OCI-LY7 (cell line): ENCODE measurements around the gene THUMPD2. TPM values are rescaled to one million over a fixed set of nuclear protein-coding genes. Genes with fewer than 3 reads are reported as not detected.
A peak's percentile ranks its signal among the peaks of the same experiment; 100 is the strongest.

Source experiments
- BruUV-seq: library from RNA; stranded (reverse); fragments of 400-500 nt; replicated peaks from 2 replicates; lab custom pipeline; 2021; lab: Mats Ljungman, UMichigan
- CTCF ChIA-PET: fragments of 300-600 bp; sonication (Branson Sonifier 250); formaldehyde crosslinking; loops from one replicate; lab custom pipeline; 2022; ENCODE audit warnings: antibody characterized with exemption; ENCODE audit not compliant: unreplicated experiment; lab: Charles Lee
- POLR2A ChIA-PET: fragments of 300-600 bp; sonication (Branson Sonifier 250); formaldehyde crosslinking; loops from one replicate; lab custom pipeline; 2022; ENCODE audit warnings: antibody characterized with exemption; lab: Charles Lee
- DNase-seq: peaks from one replicate; pipeline ENCODE4 v3.0.0-alpha.2; 2015; ENCODE audit warnings: low spot score
- H2AFZ ChIP-seq: fragments of 200-600 bp; sonication (generic), shearing (Covaris generic); 2 replicates; pipeline ENCODE4 v1.6.1; 2014; ENCODE audit warnings: mild to moderate bottlenecking, antibody characterized with exemption, low read length, moderate library complexity
- H3K27ac ChIP-seq: fragments of 200-600 bp; sonication (generic); 2 replicates; pipeline ENCODE4 v1.5.1; 2014; ENCODE audit warnings: mixed run types, low read depth, mild to moderate bottlenecking, moderate library complexity, low read length, inconsistent platforms; ENCODE audit not compliant: poor library complexity, severe bottlenecking
- H3K36me3 ChIP-seq: fragments of 200-600 bp; sonication (generic); 2 replicates; pipeline ENCODE4 v1.6.1; 2014; ENCODE audit warnings: mild to moderate bottlenecking, antibody characterized with exemption, low read length, moderate library complexity, mixed read lengths; ENCODE audit not compliant: insufficient read depth
- H3K4me1 ChIP-seq: fragments of 200-600 bp; sonication (generic); 2 replicates; pipeline ENCODE4 v1.5.1; 2014; ENCODE audit warnings: mild to moderate bottlenecking, low read length; ENCODE audit not compliant: insufficient read depth, poor library complexity, severe bottlenecking
- H3K4me2 ChIP-seq: fragments of 200-600 bp; sonication (generic); 2 replicates; pipeline ENCODE4 v1.6.1; 2014; ENCODE audit warnings: mild to moderate bottlenecking, low read length
- H3K4me3 ChIP-seq: fragments of 200-600 bp; sonication (generic); 2 replicates; pipeline ENCODE4 v1.5.1; 2014; ENCODE audit warnings: mild to moderate bottlenecking, low read depth, low read length; ENCODE audit not compliant: poor library complexity, severe bottlenecking
- H3K79me2 ChIP-seq: fragments of 200-600 bp; sonication (generic); 2 replicates; pipeline ENCODE4 v1.6.1; 2016; ENCODE audit warnings: low read depth, mild to moderate bottlenecking, low read length, moderate library complexity, mixed read lengths; ENCODE audit not compliant: insufficient read depth
- H3K9me2 ChIP-seq: fragments of 200-600 bp; sonication (generic); 2 replicates; pipeline ENCODE4 v1.6.1; 2016; ENCODE audit warnings: mild to moderate bottlenecking, low read length, mixed read lengths; ENCODE audit not compliant: insufficient read depth
- H3K9me3 ChIP-seq: fragments of 200-600 bp; sonication (generic); 2 replicates; pipeline ENCODE4 v1.6.1; 2014; ENCODE audit warnings: mild to moderate bottlenecking, mixed run types, low read length, mixed read lengths
- H4K20me1 ChIP-seq: fragments of 200-600 bp; sonication (generic); 2 replicates; pipeline ENCODE4 v1.6.1; 2014; ENCODE audit warnings: mild to moderate bottlenecking, antibody characterized with exemption, low read length, moderate library complexity, mixed read lengths; ENCODE audit not compliant: insufficient read depth
- EZH2phosphoT487 ChIP-seq: fragments of 200-600 bp; sonication (generic); IDR thresholded peaks from 2 replicates; pipeline ENCODE4 v1.6.1; 2018; ENCODE audit warnings: low read depth, borderline replicate concordance, mild to moderate bottlenecking, mixed run types, antibody characterized with exemption, low read length, moderate library complexity, mixed read lengths
- intact Hi-C: fragments of 100-400 bp; cut with micrococcal nuclease; formaldehyde crosslinking; loops from one replicate; pipeline ENCODE4 v1.10.0; 2022; ENCODE audit not compliant: unreplicated experiment
- total RNA-seq, 2 experiments: library from RNA; depleted of rRNA in 1 of 2; stranded (reverse); fragments of >200 nt in 1 of 2; shearing (Covaris generic) in 1 of 2; gene quantifications; 2 replicates each; pipeline ENCODE4 v1.2.3, GENCODE V29; 2014 to 2022
- TF ChIP-seq, protein P1 (sequence below): fragments of 200-600 bp; sonication (generic); conservative IDR thresholded peaks from 2 replicates; pipeline ENCODE4 v1.5.1; 2014; ENCODE audit warnings: mild to moderate bottlenecking, antibody characterized with exemption, low read length, moderate library complexity, mixed read lengths

THUMPD2 gene
- total RNA-seq, 2 experiments from 2014 or later = 18.3 to 24.6 TPM

- Histone ChIP-seq H3K9me2 (no peaks in the 10 kb centered on the region), H3K36me3 (no peaks in the 10 kb centered on the region), H3K4me1 (no peaks in the 10 kb centered on the region), H3K27ac (no peak overlapping the region), H3K79me2 (no peaks in the 10 kb centered on the region), H3K4me3 (no peak overlapping the region), H3K4me2 (no peak overlapping the region), H4K20me1 (no peaks in the 10 kb centered on the region), H2AFZ (no peak overlapping the region), H3K9me3 (peaks cover 9% of the 10 kb centered on the region; the same call in 1 of the 2 replicates)
- ChIA-PET POLR2A (interaction anchor here (1.0 to 1.6 kb wide), 2 partner anchors 9 to 184 kb away, joined by 3 to 4 read pairs; no protein-coding TSS in a partner anchor), CTCF (interaction anchor here (0.6 kb wide), 1 partner anchor 472 kb away, joined by 3 read pairs; no protein-coding TSS in a partner anchor)
- DNase-seq = peak; percentile 6
- intact Hi-C loops = no loop called here
- no TSS peak for BruUV-seq
- no peak for TF ChIP-seq EZH2phosphoT487
- TF ChIP-seq, protein P1, sequence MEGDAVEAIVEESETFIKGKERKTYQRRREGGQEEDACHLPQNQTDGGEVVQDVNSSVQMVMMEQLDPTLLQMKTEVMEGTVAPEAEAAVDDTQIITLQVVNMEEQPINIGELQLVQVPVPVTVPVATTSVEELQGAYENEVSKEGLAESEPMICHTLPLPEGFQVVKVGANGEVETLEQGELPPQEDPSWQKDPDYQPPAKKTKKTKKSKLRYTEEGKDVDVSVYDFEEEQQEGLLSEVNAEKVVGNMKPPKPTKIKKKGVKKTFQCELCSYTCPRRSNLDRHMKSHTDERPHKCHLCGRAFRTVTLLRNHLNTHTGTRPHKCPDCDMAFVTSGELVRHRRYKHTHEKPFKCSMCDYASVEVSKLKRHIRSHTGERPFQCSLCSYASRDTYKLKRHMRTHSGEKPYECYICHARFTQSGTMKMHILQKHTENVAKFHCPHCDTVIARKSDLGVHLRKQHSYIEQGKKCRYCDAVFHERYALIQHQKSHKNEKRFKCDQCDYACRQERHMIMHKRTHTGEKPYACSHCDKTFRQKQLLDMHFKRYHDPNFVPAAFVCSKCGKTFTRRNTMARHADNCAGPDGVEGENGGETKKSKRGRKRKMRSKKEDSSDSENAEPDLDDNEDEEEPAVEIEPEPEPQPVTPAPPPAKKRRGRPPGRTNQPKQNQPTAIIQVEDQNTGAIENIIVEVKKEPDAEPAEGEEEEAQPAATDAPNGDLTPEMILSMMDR = peak; percentile 59
Observed at GRCh38 chr2:39696838-39697237, 82.2 kb downstream of the THUMPD2 start.

DNA sequence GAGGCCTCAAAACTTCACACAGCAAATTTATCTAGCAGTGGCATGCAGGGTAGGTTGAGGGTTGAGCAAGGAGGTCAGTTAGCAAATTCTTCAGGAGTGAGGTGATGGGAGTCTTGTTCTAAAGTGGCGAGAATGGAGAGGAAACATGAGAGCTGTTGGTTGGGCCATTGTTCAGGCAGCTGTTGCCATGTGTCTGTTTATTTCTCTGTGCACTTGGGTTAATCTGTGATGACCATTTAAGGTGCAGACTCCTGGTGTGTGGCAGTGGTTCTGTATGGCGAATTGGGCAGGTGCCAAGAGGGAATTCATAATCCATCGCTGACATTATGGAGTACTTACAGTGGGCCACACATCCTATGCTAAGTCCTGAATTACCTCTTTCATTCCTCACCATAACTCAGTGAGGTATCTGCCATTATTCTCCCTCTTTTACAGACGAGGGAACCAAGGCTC lies 82.9 kb downstream of the THUMPD2 start:
- TF ChIP-seq EZH2phosphoT487 = no peak
- TF ChIP-seq, protein P1 = no peak
- H4K20me1 ChIP-seq = no peaks in the 10 kb centered on the region
- no peaks in the 10 kb centered on the region for H3K36me3 ChIP-seq
- H3K9me3 ChIP-seq = peaks cover 3% of the 10 kb centered on the region; the same call in 1 of the 2 replicates
- no peak overlapping the region for H2AFZ ChIP-seq
- BruUV-seq = no TSS peak
- H3K27ac ChIP-seq = no peak overlapping the region
- no peaks in the 10 kb centered on the region for H3K4me1 ChIP-seq
- ChIA-PET CTCF (interaction anchor here (0.6 kb wide), 1 partner anchor 471 kb away, joined by 3 read pairs; no protein-coding TSS in a partner anchor), POLR2A (interaction anchor here (1.0 to 1.6 kb wide), 2 partner anchors 8 to 183 kb away, joined by 3 to 4 read pairs; no protein-coding TSS in a partner anchor)
- H3K4me3 ChIP-seq = no peak overlapping the region
- H3K9me2 ChIP-seq = no peaks in the 10 kb centered on the region
- no peak for DNase-seq
- no peak overlapping the region for H3K4me2 ChIP-seq
- no peaks in the 10 kb centered on the region for H3K79me2 ChIP-seq
- intact Hi-C loops = no loop called here

- H3K9me2 ChIP-seq = no peaks in the 10 kb centered on the region
- no peak overlapping the region for H3K27ac ChIP-seq
- H3K4me2 ChIP-seq = no peak overlapping the region
- no peaks in the 10 kb centered on the region for H3K4me1 ChIP-seq
- no peaks in the 10 kb centered on the region for H3K36me3 ChIP-seq
- TF ChIP-seq EZH2phosphoT487 = no peak
- TF ChIP-seq, protein P1 = no peak
- no peaks in the 10 kb centered on the region for H4K20me1 ChIP-seq
- no peaks in the 10 kb centered on the region for H3K79me2 ChIP-seq
- no peaks in the 10 kb centered on the region for H3K9me3 ChIP-seq
- no TSS peak for BruUV-seq
- no peak for DNase-seq
- no peak overlapping the region for H3K4me3 ChIP-seq
- intact Hi-C loops = no loop called here
- POLR2A ChIA-PET = no interaction called here
- H2AFZ ChIP-seq = no peak overlapping the region
- CTCF ChIA-PET = no interaction called here
Observed at GRCh38 chr2:39693245-39693644, 85.8 kb downstream of the THUMPD2 start.
